Measurements from ENCODE around the gene PDE4A. TPM values are rescaled to one million over a fixed set of nuclear protein-coding genes. Genes with fewer than 3 reads are reported as not detected.

PDE4A gene
- 5.5 and 8.0 TPM in 2 replicates for total RNA-seq

DNA sequence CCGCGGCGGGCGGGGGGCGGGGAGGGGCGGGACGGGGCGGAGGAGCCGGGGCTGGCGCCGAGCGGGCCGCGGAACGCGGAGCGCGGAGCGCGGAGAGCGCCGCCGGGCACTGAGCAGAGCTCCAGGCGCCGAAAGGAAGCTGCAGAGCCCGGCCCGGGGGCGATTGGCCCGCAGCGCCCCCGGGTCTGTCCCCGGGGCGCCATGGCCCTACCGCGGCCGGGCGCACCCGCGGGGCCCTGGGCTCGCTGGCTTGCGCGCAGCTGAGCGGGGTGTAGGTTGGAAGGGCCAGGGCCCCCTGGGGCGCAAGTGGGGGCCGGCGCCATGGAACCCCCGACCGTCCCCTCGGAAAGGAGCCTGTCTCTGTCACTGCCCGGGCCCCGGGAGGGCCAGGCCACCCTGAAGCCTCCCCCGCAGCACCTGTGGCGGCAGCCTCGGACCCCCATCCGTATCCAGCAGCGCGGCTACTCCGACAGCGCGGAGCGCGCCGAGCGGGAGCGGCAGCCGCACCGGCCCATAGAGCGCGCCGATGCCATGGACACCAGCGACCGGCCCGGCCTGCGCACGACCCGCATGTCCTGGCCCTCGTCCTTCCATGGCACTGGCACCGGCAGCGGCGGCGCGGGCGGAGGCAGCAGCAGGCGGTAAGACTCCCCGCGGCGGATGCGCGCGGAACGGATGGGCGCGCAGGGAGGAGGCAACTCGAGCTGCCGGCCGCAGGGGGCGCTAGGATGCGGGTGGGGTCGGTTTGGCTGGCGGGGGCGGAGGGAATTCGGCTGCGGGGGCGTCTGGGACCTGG, at the start of gene PDE4A:
Gene PDE4A, plus strand, starts transcription at position 95 of the 796 bp plus-strand sequence. Its CDS starts 227 bp downstream, at position 322.

DNA sequence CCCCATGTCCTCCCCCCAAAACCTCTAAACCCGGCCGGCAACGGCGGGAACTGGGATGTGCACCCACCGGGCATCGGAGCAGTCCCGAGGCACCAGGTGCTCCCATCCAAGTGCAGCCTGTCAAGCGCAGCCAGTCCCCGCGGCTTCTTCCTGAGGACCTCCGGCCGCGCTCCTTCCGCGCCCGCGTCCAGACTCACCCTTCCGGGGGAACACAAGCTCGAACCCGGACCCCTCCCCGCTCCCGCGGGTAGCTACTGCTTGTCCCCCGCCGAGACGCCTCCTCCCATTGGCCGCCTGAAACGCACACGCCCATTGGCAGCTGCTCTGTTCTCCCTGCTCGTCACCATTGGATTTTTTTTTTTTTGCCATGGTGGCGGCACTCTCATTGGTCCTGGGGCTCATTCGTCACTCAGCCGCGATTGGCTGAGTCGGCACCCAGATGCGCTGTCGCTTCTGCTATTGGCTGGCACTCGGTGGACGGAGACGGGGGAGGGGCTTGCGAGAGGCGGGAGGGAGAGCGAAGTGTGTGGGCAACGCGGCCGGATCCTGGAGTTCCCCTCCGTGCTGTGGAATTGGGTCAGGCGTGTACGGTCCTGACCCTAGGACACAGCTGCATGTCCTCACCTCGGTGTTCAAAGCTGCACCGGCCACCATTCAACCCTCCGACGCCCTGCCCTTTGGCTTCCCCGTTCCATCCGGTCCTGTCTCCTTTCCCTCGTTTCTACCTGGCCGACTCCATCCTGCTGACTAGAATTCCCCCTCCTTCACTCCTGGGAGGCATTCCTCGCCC, 39.8 kb upstream of the PDE4A start, which contains the start of gene TYK2:
Gene TYK2, minus strand, starts transcription at position 260 of the 790 bp plus-strand sequence. CDS start 2,166 bp downstream, outside the sequence.

GRCh38 chr19:10403137-10404021, 17.0 kb upstream of the PDE4A start, which contains the start of gene CDC37:
TSS of gene CDC37 (minus strand) at chr19:10403542. CDS start at chr19:10403479, 63 bp downstream.

GRCh38 chr19:10503002-10503789, 82.9 kb downstream of the PDE4A start, which contains the start of gene KEAP1:
TSS of gene KEAP1 (minus strand) at chr19:10503356. CDS start at chr19:10500033, 3,323 bp downstream.

GRCh38 chr19:10517361-10517759, 97.0 kb downstream of the PDE4A start, which contains the start of gene S1PR5:
TSS of gene S1PR5 (minus strand) at chr19:10517447. CDS start at chr19:10515011, 2,436 bp downstream.

Other genes starting within 250 kb of the PDE4A start
- gene DNMT1, start 225.6 kb upstream of the PDE4A start, total RNA-seq: 23.4 and 96.8 TPM in 2 replicates
- 41.9 and 42.2 TPM in 2 replicates for gene S1PR2, start 189.2 kb upstream of the PDE4A start, total RNA-seq
- gene MRPL4, start 168.3 kb upstream of the PDE4A start, total RNA-seq: 42.7 and 79.3 TPM in 2 replicates
- 52.1 and 189 TPM in 2 replicates for gene ICAM1, start 149.4 kb upstream of the PDE4A start, total RNA-seq
- 8.3 and 9.2 TPM in 2 replicates for gene ICAM4, start 133.6 kb upstream of the PDE4A start, total RNA-seq
- 11.6 and 16.2 TPM in 2 replicates for gene ICAM5, start 130.6 kb upstream of the PDE4A start, total RNA-seq
- gene ZGLP1, start 110.7 kb upstream of the PDE4A start, total RNA-seq: 0.44 and 0.72 TPM in 2 replicates
- gene FDX2, start 104.5 kb upstream of the PDE4A start, total RNA-seq: 19.5 and 36.1 TPM in 2 replicates
- 11.2 and 25.3 TPM in 2 replicates for gene RAVER1, start 87.0 kb upstream of the PDE4A start, total RNA-seq
- 2.8 and 11.3 TPM in 2 replicates for gene ICAM3, start 80.9 kb upstream of the PDE4A start, total RNA-seq
- gene TYK2, start 40.0 kb upstream of the PDE4A start, total RNA-seq: 56.2 and 108 TPM in 2 replicates
- 208 and 224 TPM in 2 replicates for gene CDC37, start 17.0 kb upstream of the PDE4A start, total RNA-seq
- gene KEAP1, start 82.8 kb downstream of the PDE4A start, total RNA-seq: 60.6 and 79.3 TPM in 2 replicates
- gene S1PR5, start 96.9 kb downstream of the PDE4A start, total RNA-seq: 2.0 and 10.5 TPM in 2 replicates
- gene ATG4D, start 123.4 kb downstream of the PDE4A start, total RNA-seq: 29.8 and 31.7 TPM in 2 replicates
- 6.8 and 10.3 TPM in 2 replicates for gene KRI1, start 145.5 kb downstream of the PDE4A start, total RNA-seq
- 3.1 and 12.6 TPM in 2 replicates for gene CDKN2D, start 148.4 kb downstream of the PDE4A start, total RNA-seq
- 0.22 and 1.0 TPM in 2 replicates for gene AP1M2, start 166.8 kb downstream of the PDE4A start, total RNA-seq
- gene SLC44A2, start 205.0 kb downstream of the PDE4A start, total RNA-seq: 54.3 and 97.6 TPM in 2 replicates
- gene ILF3, start 233.8 kb downstream of the PDE4A start, total RNA-seq: 95.6 and 192 TPM in 2 replicates

Data from placental pericyte (primary cell).